Mononuclear cell (primary cell): ENCODE results near the gene RNFT2. TPM values are rescaled to one million over a fixed set of nuclear protein-coding genes. Genes with fewer than 3 reads are reported as not detected.
"Not testable (repeated sequence)": the region's sequence is repeated elsewhere in the genome, so short reads cannot be mapped to it uniquely, and the experiment has no call there.

Source experiments
- H3K27me3 ChIP-seq: 2 replicates; pipeline ENCODE4 v1.6.0; 2011; ENCODE audit warnings: low read length, control low read depth; ENCODE audit not compliant: insufficient read depth
- H3K4me1 ChIP-seq: 2 replicates; pipeline ENCODE4 v1.5.1; 2011; ENCODE audit warnings: mild to moderate bottlenecking, low read length, control low read depth; ENCODE audit not compliant: insufficient read depth
- H3K4me3 ChIP-seq: 2 replicates; pipeline ENCODE4 v1.5.1; 2011; ENCODE audit warnings: mild to moderate bottlenecking, low read length, moderate library complexity
- H3K9me3 ChIP-seq: 2 replicates; pipeline ENCODE4 v1.5.1; 2011; ENCODE audit warnings: low read depth, mild to moderate bottlenecking, control low read depth, low read length
- total RNA-seq: library from RNA; depleted of rRNA; stranded (reverse); fragments of >200 nt; gene quantifications from one replicate; pipeline ENCODE4 v1.2.3, GENCODE V29; 2012

Gene RNFT2
- total RNA-seq, 1 donor: 3.4 TPM

DNA sequence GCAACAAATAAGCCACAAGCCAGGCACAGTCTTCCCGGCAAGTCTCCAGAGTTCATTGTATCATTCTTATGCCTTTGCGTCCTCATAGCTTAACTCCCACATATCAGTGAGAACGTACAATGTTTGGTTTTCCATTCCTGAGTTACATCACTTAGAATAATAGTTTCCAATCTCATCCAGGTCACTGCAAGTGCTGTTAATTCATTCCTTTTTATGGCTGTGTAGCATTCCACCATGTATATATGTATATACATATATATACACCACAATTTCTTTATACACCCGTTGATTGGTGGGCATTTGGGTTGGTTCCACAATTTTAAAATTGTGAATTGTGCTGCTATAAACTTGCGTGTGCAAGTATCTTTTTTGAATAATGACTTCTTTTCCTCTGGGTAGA lies 16.0 kb downstream of the RNFT2 start:
- not testable (repeated sequence) for H3K9me3 ChIP-seq

DNA sequence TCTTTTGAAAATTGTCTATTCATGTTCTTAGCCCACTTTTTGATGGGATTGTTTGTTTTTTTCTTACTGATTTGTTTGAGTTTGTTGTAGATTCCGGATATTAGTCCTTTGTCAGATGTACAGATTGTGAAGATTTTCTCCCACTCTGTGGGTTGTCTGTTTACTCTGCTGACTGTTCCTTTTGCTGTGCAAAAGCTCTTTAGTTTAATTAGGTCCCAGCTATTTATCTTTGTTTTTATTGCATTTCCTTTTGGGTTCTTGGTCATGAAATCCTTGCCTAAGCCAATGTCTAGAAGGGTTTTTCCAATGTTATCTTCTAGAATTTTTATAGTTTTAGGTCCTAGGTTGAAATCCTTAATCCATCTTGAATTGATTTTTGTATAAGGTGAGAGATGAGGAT lies 16.7 kb downstream of the RNFT2 start:
- H3K27me3 ChIP-seq, H3K4me3 ChIP-seq, H3K4me1 ChIP-seq, H3K9me3 ChIP-seq: not testable (repeated sequence)

More for the DNA sequence above, 16.0 kb downstream of the RNFT2 start:
- H3K4me3 ChIP-seq, H3K27me3 ChIP-seq, H3K4me1 ChIP-seq: not testable (repeated sequence)

DNA sequence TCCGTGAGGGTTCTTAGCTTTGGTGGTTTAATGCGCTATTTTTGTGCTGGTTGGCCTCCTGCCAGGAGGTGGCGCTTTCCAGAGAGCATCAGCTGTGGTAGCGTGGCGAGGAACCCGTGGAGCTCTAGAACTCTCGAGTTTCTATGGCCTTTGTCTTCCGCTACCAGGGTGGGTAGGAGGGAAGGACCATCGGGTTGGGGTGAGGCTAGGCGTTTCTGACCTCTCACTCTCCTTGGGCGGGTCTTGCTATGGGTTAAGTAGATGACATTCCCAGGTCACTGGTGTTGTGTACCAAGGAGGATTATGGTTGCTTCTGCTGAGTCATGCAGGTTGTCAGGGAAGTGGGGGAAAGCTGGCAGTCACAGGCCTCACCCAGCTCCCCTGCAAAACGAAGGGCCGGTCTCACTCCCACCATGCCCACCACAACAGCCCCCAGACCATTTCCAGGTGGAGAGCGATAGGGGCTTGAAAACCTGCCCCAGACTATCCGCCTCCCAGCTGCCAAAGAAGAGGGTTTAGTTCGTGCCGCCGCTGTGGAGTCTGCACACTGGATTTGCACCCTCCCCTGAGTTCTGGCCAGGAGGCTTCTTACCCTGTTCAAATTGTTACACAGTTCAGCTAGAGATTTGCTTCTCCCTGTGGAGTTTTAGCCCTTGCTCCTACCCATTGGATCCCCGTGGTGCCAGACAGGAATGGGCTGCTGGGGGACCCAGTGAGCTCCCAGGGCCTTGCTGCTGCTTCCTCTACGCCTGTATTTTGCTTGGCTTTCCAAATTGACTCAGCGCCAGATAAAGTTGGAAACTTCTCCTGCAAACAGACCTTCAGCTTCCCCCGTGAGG lies 21.9 kb downstream of the RNFT2 start:
- no peaks in the 10 kb centered on the region for H3K4me1 ChIP-seq
- no peak overlapping the region for H3K4me3 ChIP-seq
- no peaks in the 10 kb centered on the region for H3K27me3 ChIP-seq
- H3K9me3 ChIP-seq: no peaks in the 10 kb centered on the region

DNA sequence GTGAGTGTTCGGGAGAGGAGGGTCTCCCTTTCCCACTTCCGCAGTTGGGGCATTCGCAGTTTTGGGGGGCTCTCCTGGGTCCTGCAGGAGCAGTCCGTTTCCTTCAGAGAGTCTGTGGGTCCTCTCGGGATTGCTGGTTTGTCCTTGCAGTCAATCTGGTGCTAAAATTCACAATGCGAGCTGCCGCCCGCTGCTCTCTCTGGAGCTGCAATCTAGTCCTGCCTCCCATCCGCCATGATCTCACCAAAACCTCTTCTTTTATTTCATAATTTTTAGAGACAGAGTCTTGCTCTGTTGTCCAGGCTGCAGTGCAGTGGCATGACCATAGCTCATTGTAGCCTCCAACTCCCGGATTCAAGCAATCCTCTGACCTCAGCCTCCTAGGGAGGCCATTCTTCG lies 22.5 kb downstream of the RNFT2 start:
- Histone ChIP-seq H3K4me1 (no peaks in the 10 kb centered on the region), H3K4me3 (no peak overlapping the region), H3K27me3 (no peaks in the 10 kb centered on the region), H3K9me3 (no peaks in the 10 kb centered on the region)

DNA sequence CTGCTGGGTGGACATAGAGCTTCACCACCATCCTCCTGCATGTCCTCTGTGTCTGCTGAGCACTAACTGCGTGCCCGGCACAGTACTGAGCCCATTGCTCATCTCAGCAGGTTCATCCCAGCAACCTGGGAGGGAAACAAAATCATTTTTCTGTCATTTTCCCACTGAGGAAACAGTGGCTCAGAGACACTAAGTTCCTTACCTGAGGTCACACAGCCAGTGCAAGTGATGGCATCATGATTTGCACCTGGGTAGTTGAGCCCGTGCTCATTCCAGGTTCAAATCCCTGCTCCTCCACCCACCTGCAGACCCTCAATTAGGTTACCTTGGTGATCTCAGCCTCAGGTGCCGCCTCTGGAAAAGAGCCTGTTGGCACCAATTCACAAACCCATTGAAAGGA lies 23.4 kb downstream of the RNFT2 start:
- Histone ChIP-seq H3K4me1 (no peaks in the 10 kb centered on the region), H3K4me3 (no peak overlapping the region), H3K27me3 (no peaks in the 10 kb centered on the region), H3K9me3 (no peaks in the 10 kb centered on the region)

DNA sequence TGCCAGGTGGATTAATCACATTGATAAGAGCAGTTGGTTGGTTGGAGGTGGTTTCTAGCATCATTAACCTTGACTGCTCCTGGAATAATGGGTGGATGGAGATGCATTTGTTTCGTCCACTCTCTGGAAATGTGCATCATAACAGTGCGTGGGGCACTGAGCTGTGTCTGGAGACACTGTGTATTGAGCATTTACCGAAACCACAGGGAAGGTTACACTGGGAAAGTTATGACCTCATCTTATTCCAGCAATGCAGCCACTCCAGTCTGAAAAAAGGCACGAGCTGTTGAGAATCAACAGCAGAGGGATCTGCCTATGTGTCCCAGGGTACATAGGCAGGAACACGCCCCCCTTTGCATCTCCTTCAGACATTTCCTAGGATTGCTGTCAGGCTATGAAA lies 27.2 kb downstream of the RNFT2 start:
- Histone ChIP-seq H3K27me3 (no peaks in the 10 kb centered on the region), H3K4me3 (no peak overlapping the region), H3K9me3 (no peaks in the 10 kb centered on the region), H3K4me1 (no peaks in the 10 kb centered on the region)

DNA sequence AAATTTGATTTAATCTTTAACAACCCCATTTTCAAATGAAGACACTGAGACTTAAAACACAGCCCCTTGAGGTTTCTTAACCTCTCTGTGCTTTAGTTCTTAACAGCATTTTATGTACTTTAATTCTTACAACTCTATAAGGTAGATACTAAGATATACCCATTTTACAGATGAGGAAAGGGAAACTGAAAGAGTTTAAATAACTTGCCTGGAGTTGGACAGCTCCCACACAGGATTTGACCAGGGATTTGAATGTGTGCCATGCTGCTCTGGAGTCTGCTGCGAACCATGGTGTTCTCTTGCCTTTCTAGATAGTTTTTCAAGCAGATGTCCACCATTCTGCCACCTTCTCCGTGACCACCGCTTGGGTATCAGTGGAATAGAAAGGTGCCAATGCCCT lies 28.2 kb downstream of the RNFT2 start:
- Histone ChIP-seq H3K9me3 (no peaks in the 10 kb centered on the region), H3K27me3 (no peaks in the 10 kb centered on the region), H3K4me1 (no peaks in the 10 kb centered on the region), H3K4me3 (no peak overlapping the region)

DNA sequence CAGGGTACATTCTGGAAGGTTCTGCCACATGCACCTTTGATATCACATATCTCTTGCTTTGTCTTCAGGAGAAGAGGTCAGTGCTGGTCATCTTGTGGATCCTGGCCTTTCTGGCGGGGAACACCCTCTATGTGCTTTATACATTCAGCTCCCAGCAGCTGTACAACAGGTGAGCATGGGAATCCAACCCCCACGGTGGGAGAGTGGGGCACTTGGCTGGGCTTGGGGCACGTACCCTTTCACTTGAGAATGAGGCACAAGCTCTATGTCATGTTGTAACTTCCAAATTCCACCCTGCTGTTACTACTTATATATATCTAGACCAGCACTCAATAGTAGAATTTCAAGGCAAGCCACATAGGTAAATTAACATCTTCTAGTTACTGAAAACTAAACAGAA lies 28.6 kb downstream of the RNFT2 start:
- H3K4me1 ChIP-seq: no peaks in the 10 kb centered on the region
- no peak overlapping the region for H3K4me3 ChIP-seq
- H3K9me3 ChIP-seq: no peaks in the 10 kb centered on the region
- H3K27me3 ChIP-seq: no peaks in the 10 kb centered on the region

DNA sequence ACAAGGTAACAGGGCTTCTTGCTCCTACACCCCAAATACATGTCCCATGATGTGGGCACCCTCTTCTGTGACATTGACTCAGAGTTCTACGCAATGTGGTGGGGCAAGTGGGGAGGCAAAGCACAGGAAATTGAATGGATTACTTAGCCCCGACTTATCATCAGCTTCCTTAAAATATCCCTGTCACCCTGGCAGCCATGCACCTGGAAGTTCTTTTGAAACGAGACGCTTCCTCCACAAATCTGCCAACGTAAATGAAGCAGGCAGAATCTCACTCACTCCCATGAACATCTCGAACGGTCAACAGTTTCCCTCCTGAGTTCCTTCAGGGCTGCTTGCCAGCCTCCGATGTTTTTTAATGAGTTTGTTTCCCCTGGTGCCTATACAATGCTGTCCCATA lies 33.5 kb downstream of the RNFT2 start:
- Histone ChIP-seq H3K27me3 (no peaks in the 10 kb centered on the region), H3K9me3 (no peaks in the 10 kb centered on the region), H3K4me1 (no peaks in the 10 kb centered on the region), H3K4me3 (no peak overlapping the region)

DNA sequence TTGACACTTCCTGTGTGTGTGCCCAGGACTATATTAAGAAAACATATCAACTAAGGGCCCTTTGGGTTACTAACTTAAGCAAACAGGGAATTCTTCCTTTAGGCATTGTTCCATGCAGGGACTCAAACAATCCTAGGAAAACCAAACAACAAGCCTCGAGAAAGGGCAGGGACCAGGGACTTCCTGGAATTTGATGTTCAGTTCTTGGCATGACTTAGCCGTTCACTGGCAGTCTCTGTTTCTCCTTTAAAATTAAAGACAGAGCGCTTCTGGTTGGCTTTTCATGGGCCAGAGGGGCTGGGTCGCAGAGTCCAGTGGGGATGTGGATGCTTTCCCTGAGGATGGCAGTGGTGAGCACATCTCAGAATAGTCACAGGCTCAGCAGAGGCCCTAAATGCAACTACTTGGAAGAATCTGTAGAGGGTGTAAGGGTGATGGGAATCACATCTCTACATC lies 35.2 kb downstream of the RNFT2 start:
- Histone ChIP-seq H3K4me1 (no peaks in the 10 kb centered on the region), H3K4me3 (no peak overlapping the region), H3K9me3 (no peaks in the 10 kb centered on the region), H3K27me3 (no peaks in the 10 kb centered on the region)

DNA sequence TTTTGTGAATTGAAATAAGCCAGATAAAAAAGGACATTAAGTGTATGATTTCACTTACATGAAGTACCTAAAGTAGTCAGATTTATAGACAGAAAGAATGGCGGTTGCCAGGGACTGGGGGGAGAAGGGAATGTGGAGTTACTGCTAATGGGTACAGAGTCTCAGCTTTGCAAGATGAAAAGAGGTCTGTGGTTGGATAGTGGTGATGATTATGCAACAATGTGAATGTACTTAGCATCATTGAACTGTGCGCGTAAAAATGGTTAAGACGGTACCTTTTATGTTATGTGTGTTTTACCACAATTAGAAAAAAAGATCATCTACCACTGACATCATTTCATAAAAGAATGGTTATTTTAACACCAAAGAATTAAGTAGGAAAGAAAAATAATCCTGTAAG lies 35.9 kb downstream of the RNFT2 start:
- Histone ChIP-seq H3K4me3 (no peak overlapping the region), H3K4me1 (no peaks in the 10 kb centered on the region), H3K9me3 (no peaks in the 10 kb centered on the region), H3K27me3 (no peaks in the 10 kb centered on the region)

DNA sequence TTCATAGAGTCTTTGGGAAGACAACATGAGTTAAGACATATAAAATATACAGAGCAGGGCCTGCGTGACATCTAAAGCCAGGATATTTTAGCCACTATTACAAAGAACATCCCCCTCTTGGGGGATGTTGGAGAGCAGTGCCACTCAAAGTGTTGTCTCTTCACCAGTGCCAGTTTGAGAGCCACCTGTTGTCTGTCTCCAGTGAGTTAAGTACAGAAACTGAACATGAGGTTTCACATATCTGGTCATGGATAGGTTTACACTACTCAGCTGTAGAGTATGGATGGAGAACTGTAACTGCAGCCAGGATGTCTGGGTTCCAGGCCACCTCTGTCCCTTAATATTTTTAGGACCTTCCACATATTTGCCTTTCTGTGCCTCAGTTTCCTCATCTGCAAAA lies 39.1 kb downstream of the RNFT2 start:
- Histone ChIP-seq H3K27me3 (no peaks in the 10 kb centered on the region), H3K4me1 (no peaks in the 10 kb centered on the region), H3K9me3 (no peaks in the 10 kb centered on the region), H3K4me3 (no peak overlapping the region)

DNA sequence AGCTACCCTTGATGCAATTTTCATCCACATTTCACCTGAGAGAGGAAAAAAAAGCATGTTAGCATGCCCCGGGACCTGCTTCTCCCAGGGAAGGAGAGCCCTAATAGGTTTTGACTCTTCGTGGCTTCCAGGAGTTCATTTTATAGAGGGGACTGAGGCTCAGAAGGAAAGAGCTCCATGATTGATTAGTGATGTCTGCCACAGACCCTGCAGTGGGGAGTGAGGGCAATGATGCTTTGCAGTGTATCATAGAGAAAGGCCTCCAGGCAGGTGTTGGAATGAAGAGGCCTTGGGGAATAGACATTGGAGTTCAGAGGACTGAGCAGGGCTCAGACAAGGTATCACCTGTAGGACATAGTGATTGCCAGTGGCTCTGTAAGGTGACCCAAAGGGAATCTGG lies 41.5 kb downstream of the RNFT2 start:
- Histone ChIP-seq H3K4me1 (no peaks in the 10 kb centered on the region), H3K27me3 (no peaks in the 10 kb centered on the region), H3K9me3 (no peaks in the 10 kb centered on the region), H3K4me3 (no peak overlapping the region)

DNA sequence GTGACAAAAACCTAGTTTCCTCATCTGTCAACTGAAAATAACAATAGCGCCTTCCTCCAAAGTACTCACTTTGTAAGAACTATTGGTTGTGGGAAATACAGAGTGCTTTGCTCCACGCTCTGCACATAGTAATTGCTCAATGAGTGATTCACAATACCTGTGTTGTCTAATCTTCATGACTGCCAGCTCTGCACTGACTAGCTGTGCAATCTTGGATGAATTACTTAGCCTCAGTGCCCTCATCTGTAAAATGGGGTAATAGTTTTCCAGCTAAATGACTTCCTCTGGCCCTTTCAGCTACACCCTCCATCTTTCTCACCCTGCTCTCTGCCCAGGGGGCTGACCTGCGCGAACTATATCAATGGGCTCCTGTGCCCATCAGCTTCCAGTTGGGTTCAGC lies 42.8 kb downstream of the RNFT2 start:
- no peaks in the 10 kb centered on the region for H3K4me1 ChIP-seq
- no peaks in the 10 kb centered on the region for H3K27me3 ChIP-seq
- no peaks in the 10 kb centered on the region for H3K9me3 ChIP-seq
- no peak overlapping the region for H3K4me3 ChIP-seq

DNA sequence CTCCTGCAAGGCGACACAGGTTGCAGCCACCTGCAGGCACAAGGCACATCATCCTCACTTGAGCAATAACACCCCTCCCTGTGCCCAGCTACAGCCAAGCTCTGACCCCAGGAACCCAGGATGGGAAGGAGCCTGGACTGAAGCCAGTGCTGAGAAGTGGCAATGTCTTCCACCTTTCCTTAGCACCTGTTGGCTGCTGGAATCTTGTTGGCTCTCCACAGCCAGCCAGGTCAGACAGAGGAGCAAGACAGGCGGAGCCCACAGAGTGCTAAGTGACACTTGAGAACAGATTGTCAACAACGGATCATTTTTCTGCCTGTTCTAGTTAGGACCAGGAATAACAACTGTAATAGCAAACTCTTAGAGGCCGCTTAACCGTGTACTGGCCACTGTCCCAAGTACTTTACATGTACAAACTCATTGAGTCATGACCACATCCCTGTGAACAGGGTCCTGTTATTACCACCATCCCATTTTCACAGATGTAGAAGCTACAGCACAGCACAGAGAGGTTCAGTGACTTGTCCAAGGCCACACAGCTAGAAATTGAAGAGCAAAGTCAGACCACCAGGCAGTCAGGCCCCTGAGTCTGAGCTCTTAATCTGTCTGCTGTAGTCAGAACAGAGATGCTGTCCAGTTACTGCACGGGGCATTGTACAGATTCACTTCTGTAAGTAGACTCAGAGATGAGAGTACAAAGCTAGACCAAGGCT lies 45.6 kb downstream of the RNFT2 start:
- H3K4me3 ChIP-seq: no peak overlapping the region
- no peaks in the 10 kb centered on the region for H3K9me3 ChIP-seq
- no peaks in the 10 kb centered on the region for H3K27me3 ChIP-seq

DNA sequence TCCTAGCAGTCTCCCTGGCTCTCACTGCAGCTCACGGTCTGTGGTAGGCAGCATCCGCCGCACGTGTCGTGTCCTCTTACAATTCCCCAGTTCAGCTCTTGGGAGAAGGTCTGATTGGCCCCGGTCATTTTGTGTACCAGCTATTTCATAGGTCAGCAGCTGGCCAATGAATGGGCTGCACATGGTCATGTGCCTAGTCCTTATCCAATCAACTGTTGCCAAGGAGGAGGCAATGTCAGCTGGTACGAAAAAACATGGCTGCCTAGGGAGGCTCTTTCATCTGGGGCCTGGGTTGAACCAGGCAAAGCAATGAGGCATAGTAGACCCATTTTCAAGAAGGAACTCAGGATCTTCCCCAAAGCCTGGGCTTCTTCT lies 46.1 kb downstream of the RNFT2 start:
- no peak overlapping the region for H3K4me3 ChIP-seq
- no peaks in the 10 kb centered on the region for H3K27me3 ChIP-seq
- H3K9me3 ChIP-seq: no peaks in the 10 kb centered on the region
- no peaks in the 10 kb centered on the region for H3K4me1 ChIP-seq

More for the DNA sequence above, 45.6 kb downstream of the RNFT2 start:
- H3K4me1 ChIP-seq: no peaks in the 10 kb centered on the region
